ENCODE data around the gene PDSS2.
"Not testable (repeated sequence)": the region's sequence is repeated elsewhere in the genome, so short reads cannot be mapped to it uniquely, and the experiment has no call there.

DNA sequence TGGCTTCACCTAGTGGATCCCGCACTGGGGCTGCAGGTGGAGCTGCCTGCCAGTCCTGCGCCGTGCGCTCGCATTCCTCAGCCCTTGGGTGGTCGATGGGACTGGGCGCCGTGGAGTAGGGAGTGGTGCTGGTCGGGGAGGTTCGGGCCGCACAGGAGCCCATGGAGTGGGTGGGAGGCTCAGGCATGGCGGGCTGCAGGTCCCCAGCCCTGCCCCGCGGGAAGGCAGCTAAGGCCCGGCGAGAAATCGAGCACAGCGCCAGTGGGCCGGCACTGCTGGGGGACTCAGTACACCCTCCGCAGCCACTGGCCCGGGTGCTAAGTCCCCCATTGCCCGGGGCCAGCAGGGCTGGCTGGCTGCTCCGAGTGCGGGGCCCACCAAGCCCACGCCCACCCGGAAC is 95.2 kb downstream of the PDSS2 start:
- TF ChIP-seq, protein P1, sequence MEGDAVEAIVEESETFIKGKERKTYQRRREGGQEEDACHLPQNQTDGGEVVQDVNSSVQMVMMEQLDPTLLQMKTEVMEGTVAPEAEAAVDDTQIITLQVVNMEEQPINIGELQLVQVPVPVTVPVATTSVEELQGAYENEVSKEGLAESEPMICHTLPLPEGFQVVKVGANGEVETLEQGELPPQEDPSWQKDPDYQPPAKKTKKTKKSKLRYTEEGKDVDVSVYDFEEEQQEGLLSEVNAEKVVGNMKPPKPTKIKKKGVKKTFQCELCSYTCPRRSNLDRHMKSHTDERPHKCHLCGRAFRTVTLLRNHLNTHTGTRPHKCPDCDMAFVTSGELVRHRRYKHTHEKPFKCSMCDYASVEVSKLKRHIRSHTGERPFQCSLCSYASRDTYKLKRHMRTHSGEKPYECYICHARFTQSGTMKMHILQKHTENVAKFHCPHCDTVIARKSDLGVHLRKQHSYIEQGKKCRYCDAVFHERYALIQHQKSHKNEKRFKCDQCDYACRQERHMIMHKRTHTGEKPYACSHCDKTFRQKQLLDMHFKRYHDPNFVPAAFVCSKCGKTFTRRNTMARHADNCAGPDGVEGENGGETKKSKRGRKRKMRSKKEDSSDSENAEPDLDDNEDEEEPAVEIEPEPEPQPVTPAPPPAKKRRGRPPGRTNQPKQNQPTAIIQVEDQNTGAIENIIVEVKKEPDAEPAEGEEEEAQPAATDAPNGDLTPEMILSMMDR (conservative IDR thresholded peaks at IDR 0.05; ENCODE audit: low read depth, low read length), result not testable (repeated sequence)
- TF ChIP-seq POLR2A (IDR thresholded peaks at IDR 0.05; ENCODE audit: low read depth, low read length); RCOR1 (IDR thresholded peaks at IDR 0.05; ENCODE audit: insufficient replicate concordance, low read length); MXI1 (IDR thresholded peaks at IDR 0.05; ENCODE audit: borderline replicate concordance, low read depth, low read length); MAFK (IDR thresholded peaks at IDR 0.05; ENCODE audit: low read depth, low read length); USF2 (IDR thresholded peaks at IDR 0.05; ENCODE audit: low read depth, low read length); CEBPB (IDR thresholded peaks at IDR 0.05; ENCODE audit: low read depth, low read length); NFE2L2 (IDR thresholded peaks at IDR 0.05; ENCODE audit: low read depth, low read length); RFX5 (IDR thresholded peaks at IDR 0.05; ENCODE audit: low read depth, low read length); CHD1 (IDR thresholded peaks at IDR 0.05; ENCODE audit: low read depth, low read length); SMC3 (IDR thresholded peaks at IDR 0.05; ENCODE audit: low read depth, low read length); RAD21 (IDR thresholded peaks at IDR 0.05; ENCODE audit: low read length): not testable (repeated sequence)
- TF ChIP-seq, protein P2, sequence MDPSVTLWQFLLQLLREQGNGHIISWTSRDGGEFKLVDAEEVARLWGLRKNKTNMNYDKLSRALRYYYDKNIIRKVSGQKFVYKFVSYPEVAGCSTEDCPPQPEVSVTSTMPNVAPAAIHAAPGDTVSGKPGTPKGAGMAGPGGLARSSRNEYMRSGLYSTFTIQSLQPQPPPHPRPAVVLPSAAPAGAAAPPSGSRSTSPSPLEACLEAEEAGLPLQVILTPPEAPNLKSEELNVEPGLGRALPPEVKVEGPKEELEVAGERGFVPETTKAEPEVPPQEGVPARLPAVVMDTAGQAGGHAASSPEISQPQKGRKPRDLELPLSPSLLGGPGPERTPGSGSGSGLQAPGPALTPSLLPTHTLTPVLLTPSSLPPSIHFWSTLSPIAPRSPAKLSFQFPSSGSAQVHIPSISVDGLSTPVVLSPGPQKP (IDR thresholded peaks at IDR 0.05; ENCODE audit: borderline replicate concordance, low read depth, low read length), result not testable (repeated sequence)

All from IMR-90 (cell line).